Memory B cell (primary cell): ENCODE data around the gene FAM9C.
"Not testable (repeated sequence)": the region's sequence is repeated elsewhere in the genome, so short reads cannot be mapped to it uniquely, and the experiment has no call there.

Source experiments
- ATAC-seq: fragments of 150-1000 bp; cut with Tn5 transposase; 2 replicates; pipeline ENCODE4 v1.10.0; 2021; ENCODE audit warnings: low read depth, mild to moderate bottlenecking, moderate library complexity
- DNase-seq, 2 donors: peaks; one replicate each; pipeline ENCODE4 v3.0.0; 2022; ENCODE audit warnings: low spot score in 2 of 2
- H3K27ac Mint-ChIP-seq: one replicate; pipeline ENCODE4 v1.8.0; 2022; ENCODE audit warnings: mild to moderate bottlenecking, moderate library complexity, mixed read lengths
- H3K27me3 Mint-ChIP-seq: one replicate; pipeline ENCODE4 v1.8.0; 2022; ENCODE audit warnings: mixed read lengths
- H3K36me3 Mint-ChIP-seq: one replicate; pipeline ENCODE4 v1.8.0; 2022; ENCODE audit warnings: mild to moderate bottlenecking, mixed read lengths
- H3K4me1 Mint-ChIP-seq: one replicate; pipeline ENCODE4 v1.8.0; 2022; ENCODE audit warnings: mixed read lengths
- H3K4me3 Mint-ChIP-seq: one replicate; pipeline ENCODE4 v1.8.0; 2022; ENCODE audit warnings: mild to moderate bottlenecking, moderate library complexity, mixed read lengths
- H3K9me3 Mint-ChIP-seq: one replicate; pipeline ENCODE4 v1.8.0; 2022; ENCODE audit warnings: mixed read lengths

Gene FAM9C

GRCh38 chrX:13064599-13065143, 20.3 kb upstream of the FAM9C start:
- Mint-ChIP-seq H3K27ac (no peak overlapping the region), H3K4me3 (no peak overlapping the region)
- no peak for DNase-seq

GRCh38 chrX:13063124-13063523, 18.7 kb upstream of the FAM9C start:
- not testable (repeated sequence) for H3K27ac Mint-ChIP-seq, H3K27me3 Mint-ChIP-seq, H3K4me1 Mint-ChIP-seq, H3K36me3 Mint-ChIP-seq, H3K9me3 Mint-ChIP-seq, H3K4me3 Mint-ChIP-seq, ATAC-seq, DNase-seq

More at GRCh38 chrX:13064599-13065143, 20.3 kb upstream of the FAM9C start:
- H3K4me1 Mint-ChIP-seq: peaks cover 8% of the 10 kb centered on the region
- H3K9me3 Mint-ChIP-seq: peaks cover 7% of the 10 kb centered on the region
- ATAC-seq: no peak
- no peaks in the 10 kb centered on the region for H3K27me3 Mint-ChIP-seq
- H3K36me3 Mint-ChIP-seq: peaks cover 9% of the 10 kb centered on the region

GRCh38 chrX:13062331-13062730, 17.9 kb upstream of the FAM9C start:
- DNase-seq, H3K27ac Mint-ChIP-seq, H3K27me3 Mint-ChIP-seq, H3K4me3 Mint-ChIP-seq, H3K9me3 Mint-ChIP-seq, H3K4me1 Mint-ChIP-seq, ATAC-seq, H3K36me3 Mint-ChIP-seq: not testable (repeated sequence)

- ATAC-seq, H3K27ac Mint-ChIP-seq, H3K4me1 Mint-ChIP-seq: not testable (repeated sequence)
Measured at GRCh38 chrX:13061215-13061708, 16.8 kb upstream of the FAM9C start.

GRCh38 chrX:13059637-13060499, 15.4 kb upstream of the FAM9C start:
- ATAC-seq (no peak), DNase-seq (no peak)
- peaks cover 5% of the 10 kb centered on the region for H3K36me3 Mint-ChIP-seq
- H3K27ac Mint-ChIP-seq: no peak overlapping the region
- no peaks in the 10 kb centered on the region for H3K27me3 Mint-ChIP-seq
- peaks cover 9% of the 10 kb centered on the region for H3K4me1 Mint-ChIP-seq
- H3K4me3 Mint-ChIP-seq: no peak overlapping the region
- H3K9me3 Mint-ChIP-seq: peaks cover 4% of the 10 kb centered on the region

More at GRCh38 chrX:13061215-13061708, 16.8 kb upstream of the FAM9C start:
- not testable (repeated sequence) for H3K9me3 Mint-ChIP-seq, H3K36me3 Mint-ChIP-seq, DNase-seq, H3K4me3 Mint-ChIP-seq, H3K27me3 Mint-ChIP-seq

- H3K4me1 Mint-ChIP-seq: peaks cover 19% of the 10 kb centered on the region
- no peaks in the 10 kb centered on the region for H3K9me3 Mint-ChIP-seq
- no peaks in the 10 kb centered on the region for H3K27me3 Mint-ChIP-seq
- ATAC-seq: no peak
- H3K4me3 Mint-ChIP-seq: no peak overlapping the region
- DNase-seq: no peak
- H3K36me3 Mint-ChIP-seq: peaks cover 1% of the 10 kb centered on the region
- H3K27ac Mint-ChIP-seq: no peak overlapping the region
Measured at GRCh38 chrX:13055486-13055885, 11.1 kb upstream of the FAM9C start.

GRCh38 chrX:13053171-13053570, 8.8 kb upstream of the FAM9C start:
- H3K27ac Mint-ChIP-seq: peak overlapping the region; percentile 45
- H3K36me3 Mint-ChIP-seq: peaks cover 4% of the 10 kb centered on the region
- H3K4me1 Mint-ChIP-seq: peaks cover 23% of the 10 kb centered on the region
- no peaks in the 10 kb centered on the region for H3K27me3 Mint-ChIP-seq
- ATAC-seq (peak; percentile 22), DNase-seq (no peak)
- H3K4me3 Mint-ChIP-seq: no peak overlapping the region
- H3K9me3 Mint-ChIP-seq: no peaks in the 10 kb centered on the region

- peaks cover 4% of the 10 kb centered on the region for H3K36me3 Mint-ChIP-seq
- H3K4me1 Mint-ChIP-seq: peaks cover 23% of the 10 kb centered on the region
- no peaks in the 10 kb centered on the region for H3K9me3 Mint-ChIP-seq
- H3K27me3 Mint-ChIP-seq: no peaks in the 10 kb centered on the region
- DNase-seq: peak in 1 of 2 donors; percentile 22
- peak; percentile 92 for ATAC-seq
- H3K4me3 Mint-ChIP-seq: no peak overlapping the region
- H3K27ac Mint-ChIP-seq: peak overlapping the region; percentile 89
Measured at GRCh38 chrX:13051529-13052172, 7.2 kb upstream of the FAM9C start.

- no peaks in the 10 kb centered on the region for H3K27me3 Mint-ChIP-seq
- ATAC-seq (no peak), DNase-seq (no peak)
- H3K4me1 Mint-ChIP-seq: peaks cover 23% of the 10 kb centered on the region
- H3K4me3 Mint-ChIP-seq: no peak overlapping the region
- H3K9me3 Mint-ChIP-seq: no peaks in the 10 kb centered on the region
- H3K36me3 Mint-ChIP-seq: peaks cover 4% of the 10 kb centered on the region
- peak overlapping the region; percentile 89 for H3K27ac Mint-ChIP-seq
Measured at GRCh38 chrX:13051167-13051528, 6.7 kb upstream of the FAM9C start.

GRCh38 chrX:13050151-13050550, 5.7 kb upstream of the FAM9C start:
- peak overlapping the region; percentile 73 for H3K27ac Mint-ChIP-seq
- H3K4me1 Mint-ChIP-seq: peaks cover 16% of the 10 kb centered on the region
- DNase-seq (no peak), ATAC-seq (no peak)
- H3K4me3 Mint-ChIP-seq: no peak overlapping the region
- H3K9me3 Mint-ChIP-seq: no peaks in the 10 kb centered on the region
- no peaks in the 10 kb centered on the region for H3K27me3 Mint-ChIP-seq
- peaks cover 4% of the 10 kb centered on the region for H3K36me3 Mint-ChIP-seq

- H3K9me3 Mint-ChIP-seq: no peaks in the 10 kb centered on the region
- no peak overlapping the region for H3K27ac Mint-ChIP-seq
- DNase-seq: no peak
- H3K4me3 Mint-ChIP-seq: no peak overlapping the region
- H3K4me1 Mint-ChIP-seq: peaks cover 12% of the 10 kb centered on the region
- ATAC-seq: no peak
- peaks cover 4% of the 10 kb centered on the region for H3K36me3 Mint-ChIP-seq
- H3K27me3 Mint-ChIP-seq: no peaks in the 10 kb centered on the region
Measured at GRCh38 chrX:13048280-13048679, 3.9 kb upstream of the FAM9C start.

- ATAC-seq: no peak
- Mint-ChIP-seq H3K36me3 (peaks cover 4% of the 10 kb centered on the region), H3K4me3 (no peak overlapping the region), H3K27ac (no peak overlapping the region), H3K27me3 (no peaks in the 10 kb centered on the region), H3K9me3 (no peaks in the 10 kb centered on the region), H3K4me1 (peaks cover 9% of the 10 kb centered on the region)
- DNase-seq: no peak
Measured at GRCh38 chrX:13047759-13048158, 3.3 kb upstream of the FAM9C start.

- H3K36me3 Mint-ChIP-seq: peaks cover 4% of the 10 kb centered on the region
- peaks cover 8% of the 10 kb centered on the region for H3K4me1 Mint-ChIP-seq
- H3K9me3 Mint-ChIP-seq: no peaks in the 10 kb centered on the region
- H3K27ac Mint-ChIP-seq: no peak overlapping the region
- ATAC-seq: no peak
- H3K4me3 Mint-ChIP-seq: no peak overlapping the region
- DNase-seq: no peak
- H3K27me3 Mint-ChIP-seq: no peaks in the 10 kb centered on the region
Measured at GRCh38 chrX:13046141-13046855, 1.9 kb upstream of the FAM9C start.

- H3K9me3 Mint-ChIP-seq: peaks cover 1% of the 10 kb centered on the region
- no peaks in the 10 kb centered on the region for H3K36me3 Mint-ChIP-seq
- H3K27ac Mint-ChIP-seq: no peak overlapping the region
- peaks cover 2% of the 10 kb centered on the region for H3K4me1 Mint-ChIP-seq
- ATAC-seq (no peak), DNase-seq (no peak)
- no peaks in the 10 kb centered on the region for H3K27me3 Mint-ChIP-seq
- H3K4me3 Mint-ChIP-seq: no peak overlapping the region
Measured at GRCh38 chrX:13043938-13044337, 482 bp downstream of the FAM9C start.
